T-helper 2 cell (primary cell): ENCODE data around the gene CD86.
"Not testable (repeated sequence)": the region's sequence is repeated elsewhere in the genome, so short reads cannot be mapped to it uniquely, and the experiment has no call there.

Source experiments
- DNase-seq, 5 experiments: peaks; one replicate each; pipeline versions ENCODE4 v3.0.0 to v3.0.0-alpha.2; 2012 to 2022
- total RNA-seq, 2 donors: gene quantifications; one replicate each; lab custom pipeline; 2026; lab: John Stamatoyannopoulos, UW

Gene CD86, protein sequence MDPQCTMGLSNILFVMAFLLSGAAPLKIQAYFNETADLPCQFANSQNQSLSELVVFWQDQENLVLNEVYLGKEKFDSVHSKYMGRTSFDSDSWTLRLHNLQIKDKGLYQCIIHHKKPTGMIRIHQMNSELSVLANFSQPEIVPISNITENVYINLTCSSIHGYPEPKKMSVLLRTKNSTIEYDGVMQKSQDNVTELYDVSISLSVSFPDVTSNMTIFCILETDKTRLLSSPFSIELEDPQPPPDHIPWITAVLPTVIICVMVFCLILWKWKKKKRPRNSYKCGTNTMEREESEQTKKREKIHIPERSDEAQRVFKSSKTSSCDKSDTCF
- total RNA-seq: 0 to 0.07 reads per million in 2 donors

DNA sequence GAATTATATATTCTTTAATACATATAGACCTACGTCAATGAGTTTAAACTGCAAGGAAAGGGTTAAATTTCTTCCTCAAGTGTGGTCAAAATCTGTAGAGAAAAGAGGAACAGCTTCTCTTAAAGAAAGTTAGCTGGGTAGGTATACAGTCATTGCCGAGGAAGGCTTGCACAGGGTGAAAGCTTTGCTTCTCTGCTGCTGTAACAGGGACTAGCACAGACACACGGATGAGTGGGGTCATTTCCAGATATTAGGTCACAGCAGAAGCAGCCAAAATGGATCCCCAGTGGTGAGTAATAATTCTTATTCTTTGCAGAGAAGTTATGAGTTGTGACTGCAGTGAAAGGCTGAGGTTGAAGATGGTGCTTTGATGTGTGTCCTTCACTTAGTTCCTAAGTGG, at the start of gene CD86:
CD86 (plus strand) TSS at position 148 of the 400 bp plus-strand sequence; CDS start at position 276, 128 bp downstream.
- peak in 1 of 5 experiments; percentile 22 for DNase-seq

DNA sequence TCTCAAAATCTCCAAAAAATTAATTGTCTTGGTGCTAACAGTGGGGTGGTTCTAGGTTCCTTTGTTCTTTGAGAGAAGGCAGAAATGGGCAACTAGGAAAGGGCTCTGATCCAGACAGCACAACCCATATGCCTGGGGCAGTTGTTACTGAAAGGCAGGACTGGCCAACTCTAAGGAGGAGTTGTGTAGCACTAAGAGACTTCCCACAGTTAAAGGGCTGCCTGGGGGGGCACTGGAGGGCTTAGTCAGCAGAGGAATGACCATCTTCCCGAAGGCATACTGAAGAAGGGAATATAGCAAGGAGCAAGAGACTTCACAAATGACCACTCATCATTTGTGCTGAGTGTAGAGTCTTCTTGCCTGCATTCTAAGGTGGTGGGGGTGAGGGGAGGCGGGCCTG, 48.9 kb upstream of the CD86 start:
- no peak for DNase-seq

DNA sequence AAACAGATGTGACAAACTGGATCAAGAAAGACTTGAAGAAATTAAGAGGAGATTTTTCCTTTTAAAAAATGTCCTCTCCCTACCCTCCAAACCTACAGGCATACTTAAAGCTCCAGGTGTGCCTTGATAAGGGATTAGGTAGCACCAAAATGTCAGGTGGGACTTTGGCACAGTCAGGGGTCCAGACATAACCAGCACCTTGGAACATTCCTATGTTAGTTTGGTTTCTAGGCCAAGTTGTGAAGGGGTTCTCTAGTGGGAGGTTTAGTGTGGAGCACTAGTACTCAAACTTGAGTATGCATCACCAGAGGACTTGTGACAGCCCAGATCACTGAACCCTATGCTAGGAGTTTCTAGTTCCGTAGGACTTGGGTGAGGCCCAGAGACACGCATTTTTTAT, 47.0 kb upstream of the CD86 start:
- no peak for DNase-seq

DNA sequence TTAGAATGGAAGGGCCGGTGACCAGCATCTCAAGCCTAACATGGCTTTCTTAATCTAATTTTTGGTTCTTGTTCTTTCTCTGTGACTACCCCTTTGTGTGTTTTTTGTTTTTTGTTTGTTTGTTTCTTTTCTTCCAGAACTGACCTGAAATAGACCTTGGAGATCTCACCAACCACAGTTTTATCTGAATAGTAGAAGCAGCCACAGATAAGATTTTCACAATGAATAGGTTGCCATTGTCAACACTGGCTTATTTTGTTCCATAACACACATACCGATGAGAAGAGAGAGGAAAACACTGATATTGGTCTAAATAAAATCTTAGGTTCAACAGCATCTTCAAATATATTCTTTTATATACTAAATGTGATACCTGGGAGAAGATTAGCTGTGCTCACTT, 44.7 kb upstream of the CD86 start:
- peak in 1 of 5 experiments; percentile 54 for DNase-seq

DNA sequence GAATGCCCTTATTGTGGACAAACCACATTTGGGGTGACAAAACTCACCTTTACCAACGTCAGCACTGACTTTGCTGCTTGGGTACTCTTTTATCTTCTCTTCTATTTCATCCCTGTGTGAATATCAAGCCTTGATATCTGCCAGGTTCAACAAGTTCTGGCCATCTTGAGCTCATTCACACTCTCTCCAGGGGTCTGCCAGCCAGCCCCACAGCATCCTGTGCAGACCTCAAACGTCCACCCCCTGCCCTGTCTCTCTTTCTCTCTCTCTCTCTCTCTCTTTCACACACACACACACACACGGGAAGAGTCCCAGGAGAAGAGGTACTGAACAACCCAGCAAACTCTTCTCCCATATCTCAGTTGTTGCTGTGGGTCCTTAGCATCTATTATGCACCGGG, 43.8 kb upstream of the CD86 start:
- DNase-seq: no peak

DNA sequence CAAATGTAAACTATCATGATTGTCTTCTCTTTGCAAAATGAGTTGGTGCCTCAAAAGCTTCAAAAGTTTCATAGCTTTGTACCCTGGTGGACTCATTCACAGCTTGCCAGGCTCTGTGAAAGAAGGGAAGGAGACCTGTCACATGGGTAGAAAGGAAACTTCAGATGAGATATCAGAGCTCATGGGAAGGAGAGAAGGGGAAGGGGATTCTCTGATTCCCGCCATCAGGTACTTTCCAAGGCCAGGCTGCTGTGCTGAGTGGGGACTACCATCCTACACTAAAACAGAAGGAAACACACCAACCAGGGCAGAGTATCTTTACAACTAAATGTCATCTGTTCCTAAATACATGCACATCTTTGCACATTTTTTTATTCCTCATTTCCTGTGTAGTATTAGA, 42.3 kb upstream of the CD86 start:
- DNase-seq: no peak

DNA sequence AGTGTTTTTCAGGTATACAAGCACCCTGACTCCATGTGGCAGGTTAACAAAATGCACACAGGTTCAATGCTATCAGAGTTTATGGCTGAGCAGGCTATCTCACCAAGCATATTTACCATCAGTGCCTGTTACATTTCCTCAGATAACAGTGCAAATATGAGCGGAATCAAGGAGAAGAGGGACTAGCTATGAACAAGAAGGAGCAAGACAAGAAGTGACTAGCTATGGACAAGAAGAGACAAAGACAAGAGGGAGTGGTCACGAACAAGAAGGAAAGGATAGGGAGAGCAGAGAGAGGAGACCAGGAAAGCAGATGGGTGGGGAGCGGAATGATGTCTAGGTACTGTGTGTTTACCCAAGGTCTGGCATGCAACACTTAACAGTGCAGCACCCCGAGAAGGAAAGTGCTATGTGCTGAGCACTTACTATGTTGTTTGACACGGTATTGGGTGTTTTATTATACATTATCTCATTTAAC, 41.7 kb upstream of the CD86 start:
- no peak for DNase-seq

DNA sequence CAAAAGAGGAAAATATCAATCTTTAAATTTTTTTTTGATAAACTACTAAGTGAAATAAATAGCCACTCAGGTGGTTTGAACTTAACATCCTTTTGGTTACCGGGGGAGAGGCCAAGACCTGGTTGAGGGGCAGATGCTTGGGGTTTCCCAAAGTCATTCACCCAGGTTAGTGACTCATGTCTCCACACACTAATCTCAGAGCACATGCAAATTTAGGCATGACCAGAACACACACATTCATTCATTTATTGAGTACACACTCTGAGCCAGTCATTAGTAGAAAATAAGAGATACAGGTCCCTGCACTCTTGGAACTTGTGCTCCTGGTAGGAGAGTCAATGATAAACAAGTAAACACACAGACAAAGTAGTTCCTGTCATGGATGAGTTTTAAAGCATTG, 40.4 kb upstream of the CD86 start:
- DNase-seq: no peak

DNA sequence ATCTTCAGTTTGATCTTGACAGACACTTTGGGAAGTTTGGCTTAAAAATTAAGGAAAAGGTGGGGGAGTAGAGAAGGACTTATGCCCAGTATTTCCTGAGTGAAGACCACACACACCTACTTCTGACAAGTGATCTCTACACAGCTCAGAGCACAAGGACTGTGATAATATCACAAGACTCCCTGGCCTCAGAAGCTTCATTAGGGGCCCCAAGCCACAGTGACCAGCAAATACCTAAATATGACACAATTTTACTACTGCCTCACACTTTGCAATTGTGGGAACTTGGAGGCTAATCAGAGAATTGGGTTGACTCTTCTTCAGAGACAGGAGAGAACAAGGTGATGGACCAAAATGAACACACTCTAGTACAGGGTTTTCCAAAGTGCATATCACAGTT, 35.7 kb upstream of the CD86 start:
- DNase-seq: no peak

DNA sequence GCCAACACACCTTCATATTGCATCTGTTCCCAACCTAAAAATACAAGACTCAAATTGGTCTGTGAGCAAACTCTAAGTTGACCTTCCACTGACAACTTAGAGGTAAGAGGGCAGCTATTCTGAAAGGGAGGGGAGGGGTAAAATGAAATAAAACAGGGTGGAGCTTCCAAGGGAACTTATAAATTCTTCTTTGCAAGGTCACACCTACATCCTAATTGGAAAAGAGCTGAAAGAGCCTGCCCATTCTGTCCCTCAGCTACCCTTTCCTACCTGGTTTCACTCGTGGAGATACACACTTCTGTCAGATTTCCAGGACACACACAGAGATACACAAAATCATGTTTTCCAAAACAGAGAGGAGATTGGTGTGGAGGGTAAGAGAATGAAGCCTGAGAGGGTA, 34.1 kb upstream of the CD86 start:
- no peak for DNase-seq

DNA sequence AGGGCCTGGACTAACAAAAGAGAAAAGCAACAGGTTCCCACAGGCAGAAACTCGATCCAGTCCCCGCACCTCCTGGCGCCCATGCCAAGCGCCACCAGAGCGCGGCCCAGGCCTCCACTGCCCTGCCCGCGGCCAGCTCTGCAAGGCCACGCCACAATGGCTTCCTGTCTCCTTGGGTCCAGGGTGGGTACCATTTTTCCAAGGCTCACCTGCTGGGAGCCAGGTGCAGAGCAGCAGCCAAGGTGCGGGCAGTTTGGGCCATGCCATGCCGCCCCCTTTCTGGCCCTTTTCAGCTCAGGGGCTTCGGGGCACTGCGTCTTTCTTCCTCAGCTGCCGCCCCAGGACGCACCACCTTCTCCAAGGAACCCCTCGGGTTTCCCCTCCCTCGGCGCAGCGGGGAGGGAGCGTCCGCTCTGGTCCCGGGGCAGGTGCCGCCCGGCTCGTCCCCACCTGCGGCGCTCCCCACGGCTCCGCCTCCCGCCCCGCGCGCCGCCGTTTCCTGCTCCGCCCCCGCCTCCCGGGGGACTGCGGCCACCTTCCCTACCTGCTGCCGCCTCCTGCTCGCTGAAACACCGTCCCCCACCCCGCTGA, 33.3 kb upstream of the CD86 start, which contains the start of gene ILDR1:
ILDR1 (minus strand) TSS at position 437 of the 591 bp plus-strand sequence; CDS start at position 267, 170 bp downstream.
- DNase-seq: peak in 1 of 5 experiments; percentile 42

DNA sequence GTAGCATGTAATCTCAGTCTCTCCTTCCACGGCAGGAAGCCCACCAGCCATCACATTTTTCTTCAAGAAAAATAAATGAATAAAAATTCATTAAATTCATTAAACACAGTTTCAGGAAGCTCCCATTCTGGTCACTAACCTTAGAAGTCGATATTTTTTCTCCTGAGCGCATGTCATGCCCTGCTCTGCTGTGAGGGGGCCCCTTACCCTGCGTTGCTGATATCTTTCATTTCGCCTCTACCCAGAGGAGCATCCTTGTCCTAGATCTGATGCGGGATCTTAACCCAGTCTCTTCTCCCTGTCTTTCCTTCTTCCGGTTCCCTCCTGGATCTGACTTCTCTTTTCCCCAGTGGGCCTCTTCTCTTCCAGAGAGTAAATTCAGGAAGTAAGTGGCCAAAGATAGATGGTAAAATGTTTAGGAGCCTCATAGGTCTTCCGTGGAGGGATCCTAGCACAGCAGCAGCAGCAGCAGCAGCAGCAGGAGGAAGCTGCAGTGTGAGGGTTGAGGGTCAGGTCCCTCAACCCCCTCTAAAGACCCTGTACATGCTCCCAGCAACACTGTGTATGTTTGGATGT, 31.7 kb upstream of the CD86 start:
- no peak for DNase-seq

DNA sequence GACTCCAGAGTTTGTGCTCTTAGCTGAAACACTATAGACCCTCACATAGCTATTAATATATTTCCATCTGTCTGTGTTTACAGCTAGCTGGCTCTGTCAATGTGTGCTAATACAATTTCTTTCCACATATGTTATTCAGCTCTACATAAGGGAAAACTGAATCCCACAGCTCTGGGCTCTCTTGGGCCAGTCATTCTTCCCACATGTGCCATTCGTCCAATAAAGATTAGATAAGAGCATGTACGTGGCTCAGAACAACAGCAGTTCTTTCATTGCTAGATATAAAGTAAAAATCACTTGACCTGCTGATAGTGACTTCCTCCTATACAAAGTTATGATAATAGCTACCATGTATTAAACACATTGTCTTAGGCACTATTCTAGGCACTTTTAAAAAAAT, 30.4 kb upstream of the CD86 start:
- no peak for DNase-seq

DNA sequence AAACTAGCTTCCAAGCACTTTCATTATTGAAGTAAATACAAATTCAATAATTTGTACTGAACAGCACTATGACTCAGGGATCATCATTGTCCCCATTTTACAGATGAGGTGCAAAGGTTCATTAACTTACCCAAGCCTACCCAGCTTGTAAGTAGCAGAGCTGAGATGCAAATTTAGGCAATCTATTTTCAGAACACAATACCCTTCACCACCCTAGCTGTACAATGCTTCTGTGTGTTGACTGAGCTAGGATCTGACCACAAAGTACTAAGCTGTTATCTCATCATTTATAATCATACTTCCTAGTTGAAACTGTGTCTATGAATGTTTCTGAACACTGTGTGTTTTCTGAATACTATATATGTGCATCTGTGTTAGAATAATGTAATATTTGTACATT, 29.9 kb upstream of the CD86 start:
- DNase-seq: peak in 1 of 5 experiments; percentile 77

DNA sequence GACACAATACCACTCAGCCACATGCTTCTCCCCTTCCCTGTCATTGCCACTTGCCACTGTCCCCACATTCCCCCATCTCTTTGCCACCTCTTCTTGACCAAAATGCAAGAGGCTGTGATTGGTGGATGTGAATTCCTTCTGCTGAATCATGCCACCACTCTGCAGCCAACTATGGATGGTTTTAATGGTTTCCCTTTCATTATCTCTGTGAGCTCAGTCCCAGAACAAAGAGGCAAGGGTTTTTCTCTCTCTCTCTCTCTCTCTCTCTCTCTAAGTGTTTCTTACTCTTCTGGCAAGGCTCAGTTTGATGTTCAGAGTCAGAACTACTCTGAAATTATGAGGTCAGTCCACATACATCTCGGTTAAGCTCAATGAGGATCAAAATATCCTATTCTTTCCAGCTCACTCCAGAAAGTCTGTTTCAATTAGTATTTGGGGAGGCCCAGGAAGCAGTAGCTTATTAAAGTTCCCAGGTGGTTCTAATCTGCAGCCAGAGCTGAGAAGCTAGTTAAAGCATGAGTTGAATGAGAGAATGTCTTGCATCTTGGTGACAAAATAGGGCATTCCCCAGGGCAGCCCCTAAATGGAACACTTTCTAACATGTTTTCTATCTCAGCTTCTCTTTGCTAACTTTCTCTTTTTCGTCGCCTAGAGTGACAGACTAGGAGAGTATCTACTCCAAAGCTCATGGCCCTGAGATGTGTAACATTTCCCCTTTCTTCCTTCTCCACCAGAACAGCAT, 24.6 kb upstream of the CD86 start:
- DNase-seq: peak in 1 of 5 experiments; percentile 82

DNA sequence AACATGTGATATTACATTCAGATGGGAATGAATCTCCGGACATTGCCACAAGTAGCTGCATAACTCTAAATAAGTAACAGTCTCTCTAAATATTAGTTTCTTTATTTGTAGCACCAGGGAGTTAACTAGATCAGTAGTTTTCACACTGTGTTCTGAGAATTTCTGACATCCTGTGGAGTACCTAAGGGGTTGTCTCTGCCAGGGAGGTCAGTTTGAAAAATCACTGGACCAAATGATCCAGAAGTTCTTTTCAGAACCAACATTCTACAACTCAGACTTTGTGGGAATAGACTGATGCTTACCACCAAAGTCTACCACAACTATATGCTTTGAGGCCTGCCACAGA, 24.1 kb upstream of the CD86 start:
- no peak for DNase-seq

DNA sequence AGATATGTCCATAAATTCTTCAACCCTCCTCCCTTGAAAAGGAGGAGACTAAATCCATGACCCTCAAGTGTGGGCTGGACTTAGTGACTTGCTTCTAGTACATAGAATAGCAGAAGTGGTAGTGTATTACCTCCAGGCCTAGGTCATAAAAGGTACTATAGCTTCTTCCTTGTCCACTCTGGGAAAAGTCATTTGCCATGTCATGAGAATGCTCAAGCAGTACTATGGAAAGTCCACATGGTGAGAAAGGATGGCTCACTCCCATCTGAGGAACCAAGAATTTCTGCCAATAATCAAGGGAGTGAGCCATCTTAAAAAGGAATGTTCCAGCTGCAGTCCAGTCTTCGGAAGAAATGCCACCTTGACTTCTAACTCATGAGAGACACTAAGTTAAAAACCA, 22.6 kb upstream of the CD86 start:
- DNase-seq: no peak

DNA sequence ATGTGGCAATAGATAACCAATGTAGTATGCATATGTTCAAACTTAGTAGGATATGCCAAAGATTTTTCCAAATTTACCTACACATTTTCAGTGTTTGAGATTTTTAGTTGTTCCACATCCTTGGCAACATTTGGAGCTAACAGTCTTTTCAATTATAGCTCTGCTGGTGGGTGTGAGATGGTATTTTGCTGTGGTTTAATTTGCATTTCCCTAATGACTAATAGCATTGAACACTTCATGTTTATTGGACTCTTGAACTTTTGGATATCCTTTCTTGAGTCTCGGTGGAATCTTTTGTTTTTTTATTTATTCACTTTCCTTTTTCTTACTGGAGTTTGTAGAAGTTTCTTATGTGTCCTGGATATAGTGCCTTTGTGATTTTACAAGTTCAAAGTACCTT, 22.1 kb upstream of the CD86 start:
- no peak for DNase-seq

DNA sequence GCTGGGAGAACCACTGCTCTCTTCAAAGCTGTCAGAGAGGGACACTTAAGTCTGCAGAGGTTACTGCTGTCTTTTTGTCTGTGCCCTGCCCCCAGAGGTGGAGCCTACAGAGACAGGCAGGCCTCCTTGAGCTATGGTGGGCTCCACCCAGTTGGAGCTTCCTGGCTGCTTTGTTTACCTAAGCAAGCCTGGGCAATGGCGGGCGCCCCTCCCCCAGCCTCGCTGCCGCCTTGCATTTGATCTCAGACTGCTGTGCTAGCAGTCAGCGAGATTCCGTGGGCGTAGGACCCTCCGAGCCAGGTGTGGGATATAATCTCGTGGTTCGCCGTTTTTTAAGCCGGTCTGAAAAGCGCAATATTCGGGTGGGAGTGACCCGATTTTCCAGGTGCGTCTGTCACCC, 7.9 kb upstream of the CD86 start:
- DNase-seq: not testable (repeated sequence)

DNA sequence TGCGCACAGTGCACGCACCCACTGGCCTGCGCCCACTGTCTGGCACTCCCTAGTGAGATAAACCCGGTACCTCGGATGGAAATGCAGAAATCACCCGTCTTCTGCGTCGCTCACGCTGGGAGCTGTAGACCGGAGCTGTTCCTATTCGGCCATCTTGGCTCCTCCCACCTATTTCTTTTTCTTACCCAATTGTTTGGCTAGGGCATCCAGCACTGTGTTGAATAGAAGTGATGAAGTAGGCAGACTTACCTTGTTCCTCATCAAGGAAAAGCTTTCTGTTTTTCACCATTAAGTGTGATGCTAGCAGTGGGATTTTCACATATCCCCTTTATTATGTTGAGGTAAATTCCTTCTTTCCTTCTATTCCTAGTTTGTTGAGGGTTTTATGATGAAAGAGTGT, 7.4 kb upstream of the CD86 start:
- not testable (repeated sequence) for DNase-seq

DNA sequence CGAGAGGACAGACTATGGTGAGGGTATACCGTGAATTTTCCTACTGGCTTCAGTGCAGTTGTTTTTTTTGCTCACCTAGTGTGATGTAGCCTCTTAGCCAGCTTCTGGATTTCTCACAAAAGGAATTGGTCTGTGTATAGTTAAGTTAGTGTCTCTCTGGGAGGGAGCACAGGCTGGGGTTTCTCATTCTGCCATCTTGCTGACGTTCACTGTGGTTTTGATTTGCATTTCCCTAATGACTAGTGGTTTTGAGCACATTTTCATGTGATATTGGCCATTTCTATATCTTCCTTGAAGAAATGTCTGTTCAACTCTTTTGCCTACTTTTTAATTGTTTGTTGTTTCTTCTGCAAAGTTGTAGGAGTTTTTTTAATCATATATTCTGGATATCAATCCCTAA, 2.2 kb upstream of the CD86 start:
- peak in 1 of 5 experiments; percentile 45 for DNase-seq

DNA sequence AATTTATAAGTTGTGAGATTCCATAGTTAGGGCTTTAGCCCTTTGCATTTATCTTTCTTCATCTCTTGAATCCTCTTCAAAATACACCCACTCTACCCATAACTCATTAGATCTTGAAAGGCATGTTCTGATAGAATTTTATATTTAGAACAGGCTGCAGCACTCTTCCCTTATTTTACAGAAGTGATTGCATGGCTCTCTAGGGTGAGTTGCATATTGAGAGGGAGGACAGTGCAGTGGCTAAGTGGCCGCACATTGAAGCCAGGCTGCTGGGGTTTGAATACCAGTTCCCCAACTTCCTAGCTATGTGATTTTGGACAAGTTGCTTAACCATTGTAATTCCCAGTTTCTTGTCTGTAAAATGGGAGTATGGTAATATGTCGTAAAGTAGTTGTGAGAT, 2.5 kb downstream of the CD86 start:
- no peak for DNase-seq

DNA sequence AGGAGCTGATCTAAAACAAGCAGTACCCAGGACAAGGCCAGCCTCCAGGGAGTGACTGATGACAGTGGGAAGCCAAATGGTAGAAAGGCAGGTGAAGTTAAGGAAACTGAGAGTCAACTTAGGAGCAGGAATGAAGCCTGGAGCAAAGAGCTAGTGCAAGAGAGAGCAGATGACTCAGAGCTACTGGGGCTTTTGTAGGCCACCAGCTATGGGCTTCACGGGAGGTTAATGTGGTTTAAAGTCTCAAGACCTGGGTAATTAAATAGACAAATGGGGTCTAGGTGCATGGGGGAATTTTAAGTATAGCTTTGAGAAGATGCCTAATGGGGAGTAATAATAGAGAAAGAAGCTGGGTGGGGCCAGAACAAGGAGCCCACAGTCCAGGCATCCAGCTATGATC, 3.1 kb downstream of the CD86 start:
- DNase-seq: no peak
